GM19468 (cell line): ENCODE measurements around the gene TOMM34.
A peak's percentile ranks its signal among the peaks of the same experiment; 100 is the strongest.

Source experiments
- ATAC-seq: cut with Tn5 transposase; IDR thresholded peaks from one replicate; pipeline ENCODE4 v1.9.1; 2021; ENCODE audit warnings: mild to moderate bottlenecking, moderate library complexity, moderate number of reproducible peaks; ENCODE audit not compliant: unreplicated experiment; ENCODE audit errors: extremely low read depth

Gene TOMM34

GRCh38 chr20:44936510-44936909 lies 23.7 kb downstream of the TOMM34 start:
- ATAC-seq = no peak

- ATAC-seq = no peak
These were observed 27.3 kb downstream of the TOMM34 start for GRCh38 chr20:44932916-44933315.

GRCh38 chr20:44931911-44932310 lies 28.3 kb downstream of the TOMM34 start:
- ATAC-seq = no peak

- no peak for ATAC-seq
These were observed 29.6 kb downstream of the TOMM34 start for GRCh38 chr20:44930517-44931168.

- no peak for ATAC-seq
These were observed 31.6 kb downstream of the TOMM34 start for GRCh38 chr20:44928595-44928994.

GRCh38 chr20:44924541-44924940 lies 35.7 kb downstream of the TOMM34 start:
- no peak for ATAC-seq

- ATAC-seq = no peak
These were observed 38.8 kb downstream of the TOMM34 start for GRCh38 chr20:44921447-44921846.

- no peak for ATAC-seq
These were observed 41.4 kb downstream of the TOMM34 start for GRCh38 chr20:44918761-44919160.

- no peak for ATAC-seq
These were observed 41.9 kb downstream of the TOMM34 start for GRCh38 chr20:44918342-44918741.

- no peak for ATAC-seq
These were observed 42.8 kb downstream of the TOMM34 start for GRCh38 chr20:44917399-44917798.

- ATAC-seq = no peak
These were observed 43.6 kb downstream of the TOMM34 start for GRCh38 chr20:44916586-44916985.

GRCh38 chr20:44914924-44915323 lies 45.3 kb downstream of the TOMM34 start:
- ATAC-seq = no peak

- no peak for ATAC-seq
These were observed 48.0 kb downstream of the TOMM34 start for GRCh38 chr20:44912189-44912588.

GRCh38 chr20:44911264-44911921 lies 48.8 kb downstream of the TOMM34 start:
- no peak for ATAC-seq

GRCh38 chr20:44910690-44911262 lies 49.4 kb downstream of the TOMM34 start:
- no peak for ATAC-seq

GRCh38 chr20:44909872-44910689 lies 50.1 kb downstream of the TOMM34 start, which contains the start of gene PABPC1L:
PABPC1L (plus strand) TSS chr20:44910060; CDS start chr20:44910144, 84 bp downstream.
- peak; percentile 69 for ATAC-seq

GRCh38 chr20:44908987-44909871 lies 51.0 kb downstream of the TOMM34 start:
- no peak for ATAC-seq

GRCh38 chr20:44904377-44904776 lies 55.8 kb downstream of the TOMM34 start:
- no peak for ATAC-seq

GRCh38 chr20:44901974-44902373 lies 58.2 kb downstream of the TOMM34 start:
- ATAC-seq = no peak
